GM10248 (cell line): ENCODE data around the gene SLC6A16.

Experiments used
- CTCF ChIA-PET: fragments of 300-600 bp; sonication (Branson Sonifier 250); formaldehyde crosslinking; extraction: SDS; loops from one replicate; lab custom pipeline; 2021; ENCODE audit warnings: antibody characterized with exemption; lab: Yijun Ruan, JAX
- POLR2A ChIA-PET: fragments of 350-650 bp; sonication (Branson Sonifier 250); formaldehyde crosslinking; extraction: SDS; loops from one replicate; lab custom pipeline; 2020; ENCODE audit warnings: antibody characterized with exemption; lab: Yijun Ruan, JAX
- DNase-seq: peaks from one replicate; pipeline ENCODE4 v3.0.0; 2012; ENCODE audit errors: extremely low spot score
- CTCF ChIP-seq: IDR thresholded peaks from 2 replicates; pipeline ENCODE4 v1.5.1; 2012; ENCODE audit warnings: mild to moderate bottlenecking, low read depth; ENCODE audit errors: extremely low read depth, missing control alignments, control extremely low read depth

Gene SLC6A16

GRCh38 chr19:49347191-49347590 is 22.2 kb upstream of the SLC6A16 start:
- ChIA-PET CTCF (interaction anchor here (1.7 to 2.2 kb wide), 2 partner anchors 20 to 46 kb away, joined by 4 to 8 read pairs; no protein-coding TSS in a partner anchor), POLR2A (no interaction called here)
- no peak for DNase-seq
- TF ChIP-seq CTCF = no peak

- DNase-seq = no peak
- ChIA-PET POLR2A (no interaction called here), CTCF (interaction anchor here (1.1 kb wide), 2 partner anchors 11 to 16 kb away, joined by 3 to 4 read pairs; no protein-coding TSS in a partner anchor)
- TF ChIP-seq CTCF = no peak
Observed at GRCh38 chr19:49344505-49345423, 19.8 kb upstream of the SLC6A16 start.

- DNase-seq = peak; percentile 44
- ChIA-PET POLR2A (no interaction called here), CTCF (interaction anchor here (1.5 to 2.9 kb wide), 2 partner anchors 16 to 42 kb away, joined by 4 to 8 read pairs; no protein-coding TSS in a partner anchor)
- no peak for TF ChIP-seq CTCF
Observed at GRCh38 chr19:49343123-49343522, 18.1 kb upstream of the SLC6A16 start.

- POLR2A ChIA-PET = no interaction called here
- CTCF ChIA-PET = interaction anchor here (0.8 to 2.9 kb wide), 4 partner anchors 9 to 41 kb away, joined by 3 to 8 read pairs (median 4); no protein-coding TSS in a partner anchor
- no peak for TF ChIP-seq CTCF
- DNase-seq = peak; percentile 19
Observed at GRCh38 chr19:49342291-49342721, 17.3 kb upstream of the SLC6A16 start.

GRCh38 chr19:49340865-49341718 is 16.1 kb upstream of the SLC6A16 start:
- ChIA-PET POLR2A (interaction anchor here (1.1 to 1.2 kb wide), 2 partner anchors 10 to 34 kb away, joined by 3 to 4 read pairs; no protein-coding TSS in a partner anchor), CTCF (interaction anchor here (1.0 to 2.9 kb wide), 5 partner anchors 12 to 50 kb away, joined by 3 to 13 read pairs (median 8); no protein-coding TSS in a partner anchor)

More at GRCh38 chr19:49340865-49341718, 16.1 kb upstream of the SLC6A16 start:
- DNase-seq = peak; percentile 18
- no peak for TF ChIP-seq CTCF
